ENCODE data around the gene SDHAF2. TPM values are rescaled to one million over a fixed set of nuclear protein-coding genes. Genes with fewer than 3 reads are reported as not detected.

Gene SDHAF2
- total RNA-seq, 1 donor from 2014 or later, result 35.2 TPM

DNA sequence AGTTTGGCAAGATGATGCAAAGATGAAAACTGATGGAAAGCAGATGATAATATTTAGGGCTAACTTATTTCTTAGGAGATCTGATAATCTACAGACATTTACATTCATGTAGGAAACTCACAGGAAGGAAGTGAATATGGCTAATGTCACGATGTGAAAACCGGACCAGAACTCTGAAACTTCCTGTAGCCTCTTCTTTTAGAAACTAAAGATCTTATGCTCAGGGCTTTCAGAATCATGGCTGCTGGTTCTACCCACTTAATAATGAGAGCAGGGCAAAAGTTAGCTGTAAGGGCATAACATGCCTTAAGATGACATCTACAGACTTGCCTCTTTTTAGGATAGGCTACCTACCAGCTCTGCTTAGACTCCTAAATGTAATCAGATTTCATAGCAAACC lies 15.4 kb upstream of the SDHAF2 start:
- H3K9me3 ChIP-seq, result no peaks in the 10 kb centered on the region
- peaks cover 100% of the 10 kb centered on the region for H3K36me3 ChIP-seq
- TF ChIP-seq CTCF (IDR thresholded peaks at IDR 0.05), result no peak
- H3K4me3 ChIP-seq, result no peak overlapping the region
- intact Hi-C loops (cut with DNase I), result no loop called here
- no peak for ATAC-seq
- H3K4me1 ChIP-seq, result no peaks in the 10 kb centered on the region
- no peak for DNase-seq
- H3K27ac ChIP-seq, result no peak overlapping the region
- H3K27me3 ChIP-seq (ENCODE audit: low read depth), result no peaks in the 10 kb centered on the region

GRCh38 chr11:61415381-61415780 lies 14.5 kb upstream of the SDHAF2 start:
- no peak for TF ChIP-seq CTCF (IDR thresholded peaks at IDR 0.05)
- no peaks in the 10 kb centered on the region for H3K4me1 ChIP-seq
- ATAC-seq, result no peak
- H3K36me3 ChIP-seq, result peaks cover 100% of the 10 kb centered on the region
- intact Hi-C loops (cut with DNase I), result no loop called here
- H3K27ac ChIP-seq, result no peak overlapping the region
- no peaks in the 10 kb centered on the region for H3K27me3 ChIP-seq (ENCODE audit: low read depth)
- no peak for DNase-seq
- H3K4me3 ChIP-seq, result no peak overlapping the region
- no peaks in the 10 kb centered on the region for H3K9me3 ChIP-seq

GRCh38 chr11:61416941-61417340 lies 13.0 kb upstream of the SDHAF2 start:
- no peaks in the 10 kb centered on the region for H3K4me1 ChIP-seq
- ATAC-seq (no peak), DNase-seq (no peak)
- intact Hi-C loops (cut with DNase I), result no loop called here
- no peak for TF ChIP-seq CTCF (IDR thresholded peaks at IDR 0.05)
- H3K27ac ChIP-seq, result no peak overlapping the region
- H3K27me3 ChIP-seq (ENCODE audit: low read depth), result no peaks in the 10 kb centered on the region
- H3K4me3 ChIP-seq, result no peak overlapping the region
- peaks cover 100% of the 10 kb centered on the region for H3K36me3 ChIP-seq
- no peaks in the 10 kb centered on the region for H3K9me3 ChIP-seq

DNA sequence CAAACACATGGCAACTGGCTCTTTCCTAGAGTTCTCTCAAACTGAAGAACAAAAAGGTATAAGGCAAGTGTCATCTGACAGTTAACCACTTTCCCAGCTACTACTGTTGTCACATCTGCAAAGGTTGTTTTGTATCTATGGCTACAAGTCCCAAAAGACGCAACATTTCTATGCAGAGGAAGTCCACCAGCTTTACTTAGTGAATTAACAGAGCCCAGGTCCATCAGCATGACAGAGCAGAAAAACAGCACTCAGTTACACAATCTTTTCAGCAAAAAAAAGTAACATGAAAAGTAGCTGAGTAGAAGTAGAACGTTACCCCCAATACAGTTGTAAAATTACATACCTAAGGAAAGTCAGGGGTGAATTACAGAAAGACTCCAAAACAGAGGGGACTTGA lies 12.3 kb upstream of the SDHAF2 start:
- no peaks in the 10 kb centered on the region for H3K27me3 ChIP-seq (ENCODE audit: low read depth)
- H3K9me3 ChIP-seq, result no peaks in the 10 kb centered on the region
- no peak for TF ChIP-seq CTCF (IDR thresholded peaks at IDR 0.05)
- DNase-seq (no peak), ATAC-seq (peak; percentile 69 to 78)
- H3K27ac ChIP-seq, result peak overlapping the region; percentile 53
- H3K4me1 ChIP-seq, result no peaks in the 10 kb centered on the region
- peaks cover 100% of the 10 kb centered on the region for H3K36me3 ChIP-seq
- intact Hi-C loops (cut with DNase I), result no loop called here
- H3K4me3 ChIP-seq, result no peak overlapping the region

DNA sequence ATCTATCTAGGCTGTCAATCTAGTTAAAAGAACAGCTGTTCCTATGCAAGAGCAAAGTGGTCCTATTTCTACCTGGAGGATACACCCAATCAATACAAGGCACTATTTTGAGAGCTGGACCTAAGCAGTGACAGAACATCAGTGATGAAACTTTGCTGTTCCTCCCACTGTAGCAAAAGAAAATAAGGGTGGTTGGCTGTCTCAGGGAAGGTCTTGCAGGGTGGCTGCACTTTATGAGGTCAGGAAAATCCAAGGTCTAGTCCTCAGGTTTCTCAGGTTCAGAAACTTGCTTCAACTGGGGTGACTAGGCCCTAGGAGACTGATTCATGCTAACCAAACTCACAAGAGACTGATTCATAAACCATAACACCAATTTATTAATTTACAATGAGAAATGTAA lies 11.8 kb upstream of the SDHAF2 start:
- no peak for TF ChIP-seq CTCF (IDR thresholded peaks at IDR 0.05)
- Histone ChIP-seq H3K27ac (peak overlapping the region; percentile 53), H3K4me3 (no peak overlapping the region), H3K9me3 (no peaks in the 10 kb centered on the region), H3K36me3 (peaks cover 97% of the 10 kb centered on the region), H3K27me3 (ENCODE audit: low read depth) (no peaks in the 10 kb centered on the region), H3K4me1 (no peaks in the 10 kb centered on the region)
- no peak for DNase-seq
- intact Hi-C loops (cut with DNase I), result no loop called here
- peak in 1 of 2 donors; percentile 18 for ATAC-seq

- no peak for TF ChIP-seq CTCF (IDR thresholded peaks at IDR 0.05)
- intact Hi-C loops (cut with DNase I), result no loop called here
- Histone ChIP-seq H3K4me1 (peaks cover 11% of the 10 kb centered on the region), H3K9me3 (no peaks in the 10 kb centered on the region), H3K4me3 (no peak overlapping the region), H3K27me3 (ENCODE audit: low read depth) (no peaks in the 10 kb centered on the region), H3K27ac (no peak overlapping the region), H3K36me3 (peaks cover 97% of the 10 kb centered on the region)
- ATAC-seq (no peak), DNase-seq (no peak)
Observed at GRCh38 chr11:61422226-61422625, 7.7 kb upstream of the SDHAF2 start.

Data from lower lobe of right lung (tissue), 2 donors.